ENCODE data around the gene MPRIP.

MPRIP gene

DNA sequence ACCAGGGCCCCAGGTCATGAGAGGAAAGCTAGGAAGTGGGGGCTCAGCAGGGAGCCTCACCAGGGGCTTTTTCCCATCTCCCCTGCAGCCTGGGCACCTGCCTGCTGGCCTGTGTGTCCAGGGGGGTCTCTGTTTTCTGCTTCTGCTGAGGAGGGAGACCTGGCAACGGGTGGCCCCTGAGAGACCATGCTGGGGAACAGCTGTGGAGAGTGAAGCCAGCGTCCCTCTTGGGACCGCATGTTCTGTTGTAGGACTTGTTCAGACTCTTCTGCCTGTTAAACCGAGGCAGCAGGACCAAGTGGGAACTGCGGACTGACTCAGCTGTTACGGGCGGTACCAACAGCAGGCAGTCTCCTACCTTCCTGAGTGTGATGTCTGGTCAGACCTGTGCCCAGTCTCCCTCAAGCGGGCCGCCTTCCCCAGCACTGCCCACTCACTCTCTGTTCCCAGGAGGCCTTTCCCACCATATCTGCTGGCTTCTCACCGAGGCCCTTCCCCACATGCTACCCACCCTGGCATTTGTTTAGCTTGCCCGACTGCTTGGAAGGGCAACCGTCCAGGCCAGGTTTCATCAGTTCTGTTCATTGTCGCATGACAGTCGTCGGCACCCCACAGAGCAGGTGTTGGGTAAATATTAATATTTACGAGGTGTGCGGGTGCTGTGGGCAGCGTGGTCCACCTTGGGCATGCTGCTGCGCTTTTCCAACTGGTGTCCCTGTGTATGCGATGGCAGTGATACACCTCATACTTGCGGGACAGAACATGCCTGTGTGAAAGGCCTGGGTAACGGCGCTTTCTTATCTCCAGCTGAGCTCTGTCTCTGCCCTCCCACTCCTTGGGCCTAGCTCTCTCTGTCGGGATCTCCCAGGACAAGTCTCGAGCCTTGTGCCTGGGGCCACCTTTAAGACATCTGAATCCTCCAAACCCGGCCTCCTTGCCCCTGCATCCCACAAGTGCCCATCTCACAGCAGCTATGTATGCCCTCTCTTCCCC lies 69.4 kb downstream of the MPRIP start:
- TF ChIP-seq TAF1 (IDR thresholded peaks at IDR 0.05; ENCODE audit: low read depth) (no peak), EP300 (IDR thresholded peaks at IDR 0.05; ENCODE audit: borderline replicate concordance) (no peak), TEAD4 (IDR thresholded peaks at IDR 0.05) (no peak), NFIC (IDR thresholded peaks at IDR 0.05) (no peak), RAD21 (IDR thresholded peaks at IDR 0.05; ENCODE audit: low read depth) (no peak), EGR1 (IDR thresholded peaks at IDR 0.05) (no peak)

DNA sequence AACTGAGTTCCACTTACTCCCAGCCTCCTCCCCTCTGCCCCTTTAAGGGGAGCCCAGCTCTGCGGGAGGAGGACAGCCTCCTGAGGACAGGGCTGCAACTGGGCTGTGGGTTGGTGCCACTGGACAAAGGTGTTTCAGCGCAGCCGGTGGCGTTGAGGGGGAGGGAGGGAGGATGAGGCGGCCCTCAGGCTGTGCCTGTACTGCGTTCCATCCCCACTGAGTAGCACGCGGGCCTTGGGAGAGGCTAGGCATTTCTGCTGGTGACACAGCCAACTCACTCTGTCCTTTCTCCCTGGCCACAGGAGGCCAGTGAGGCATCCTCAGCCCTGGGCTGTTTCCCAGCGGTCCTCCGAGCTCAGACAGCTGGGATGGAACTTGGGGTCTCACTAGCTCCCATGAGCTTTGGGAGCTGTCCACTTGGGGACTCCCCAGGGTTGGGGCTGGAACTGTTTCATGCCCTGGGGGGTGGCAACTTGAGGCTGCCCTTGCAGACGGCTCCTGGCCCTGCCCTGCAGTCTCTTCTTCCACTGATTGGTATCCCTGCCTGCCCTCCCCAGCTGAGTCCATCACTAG lies 70.5 kb downstream of the MPRIP start:
- TF ChIP-seq NFIC (IDR thresholded peaks at IDR 0.05) (no peak), TCF12 (IDR thresholded peaks at IDR 0.05; ENCODE audit: low read depth) (no peak), TEAD4 (IDR thresholded peaks at IDR 0.05) (no peak), CEBPB (IDR thresholded peaks at IDR 0.05) (no peak), EGR1 (IDR thresholded peaks at IDR 0.05) (no peak), ZBTB7A (IDR thresholded peaks at IDR 0.05; ENCODE audit: low read depth) (no peak), FOXM1 (IDR thresholded peaks at IDR 0.05; ENCODE audit: borderline replicate concordance, low read depth) (no peak), TAF1 (IDR thresholded peaks at IDR 0.05; ENCODE audit: low read depth) (no peak), CREB1 (IDR thresholded peaks at IDR 0.05; ENCODE audit: low read depth) (no peak), YY1 (IDR thresholded peaks at IDR 0.05; ENCODE audit: low read depth) (no peak), RAD21 (IDR thresholded peaks at IDR 0.05; ENCODE audit: low read depth) (no peak), EP300 (IDR thresholded peaks at IDR 0.05; ENCODE audit: borderline replicate concordance) (no peak)
- TF ChIP-seq, protein P1, sequence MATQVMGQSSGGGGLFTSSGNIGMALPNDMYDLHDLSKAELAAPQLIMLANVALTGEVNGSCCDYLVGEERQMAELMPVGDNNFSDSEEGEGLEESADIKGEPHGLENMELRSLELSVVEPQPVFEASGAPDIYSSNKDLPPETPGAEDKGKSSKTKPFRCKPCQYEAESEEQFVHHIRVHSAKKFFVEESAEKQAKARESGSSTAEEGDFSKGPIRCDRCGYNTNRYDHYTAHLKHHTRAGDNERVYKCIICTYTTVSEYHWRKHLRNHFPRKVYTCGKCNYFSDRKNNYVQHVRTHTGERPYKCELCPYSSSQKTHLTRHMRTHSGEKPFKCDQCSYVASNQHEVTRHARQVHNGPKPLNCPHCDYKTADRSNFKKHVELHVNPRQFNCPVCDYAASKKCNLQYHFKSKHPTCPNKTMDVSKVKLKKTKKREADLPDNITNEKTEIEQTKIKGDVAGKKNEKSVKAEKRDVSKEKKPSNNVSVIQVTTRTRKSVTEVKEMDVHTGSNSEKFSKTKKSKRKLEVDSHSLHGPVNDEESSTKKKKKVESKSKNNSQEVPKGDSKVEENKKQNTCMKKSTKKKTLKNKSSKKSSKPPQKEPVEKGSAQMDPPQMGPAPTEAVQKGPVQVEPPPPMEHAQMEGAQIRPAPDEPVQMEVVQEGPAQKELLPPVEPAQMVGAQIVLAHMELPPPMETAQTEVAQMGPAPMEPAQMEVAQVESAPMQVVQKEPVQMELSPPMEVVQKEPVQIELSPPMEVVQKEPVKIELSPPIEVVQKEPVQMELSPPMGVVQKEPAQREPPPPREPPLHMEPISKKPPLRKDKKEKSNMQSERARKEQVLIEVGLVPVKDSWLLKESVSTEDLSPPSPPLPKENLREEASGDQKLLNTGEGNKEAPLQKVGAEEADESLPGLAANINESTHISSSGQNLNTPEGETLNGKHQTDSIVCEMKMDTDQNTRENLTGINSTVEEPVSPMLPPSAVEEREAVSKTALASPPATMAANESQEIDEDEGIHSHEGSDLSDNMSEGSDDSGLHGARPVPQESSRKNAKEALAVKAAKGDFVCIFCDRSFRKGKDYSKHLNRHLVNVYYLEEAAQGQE (IDR thresholded peaks at IDR 0.05; ENCODE audit: low read depth): no peak
- TF ChIP-seq, protein P2, sequence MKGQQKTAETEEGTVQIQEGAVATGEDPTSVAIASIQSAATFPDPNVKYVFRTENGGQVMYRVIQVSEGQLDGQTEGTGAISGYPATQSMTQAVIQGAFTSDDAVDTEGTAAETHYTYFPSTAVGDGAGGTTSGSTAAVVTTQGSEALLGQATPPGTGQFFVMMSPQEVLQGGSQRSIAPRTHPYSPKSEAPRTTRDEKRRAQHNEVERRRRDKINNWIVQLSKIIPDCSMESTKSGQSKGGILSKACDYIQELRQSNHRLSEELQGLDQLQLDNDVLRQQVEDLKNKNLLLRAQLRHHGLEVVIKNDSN (IDR thresholded peaks at IDR 0.05): no peak
- TF ChIP-seq, protein P3, sequence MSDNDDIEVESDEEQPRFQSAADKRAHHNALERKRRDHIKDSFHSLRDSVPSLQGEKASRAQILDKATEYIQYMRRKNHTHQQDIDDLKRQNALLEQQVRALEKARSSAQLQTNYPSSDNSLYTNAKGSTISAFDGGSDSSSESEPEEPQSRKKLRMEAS (IDR thresholded peaks at IDR 0.05): no peak

DNA sequence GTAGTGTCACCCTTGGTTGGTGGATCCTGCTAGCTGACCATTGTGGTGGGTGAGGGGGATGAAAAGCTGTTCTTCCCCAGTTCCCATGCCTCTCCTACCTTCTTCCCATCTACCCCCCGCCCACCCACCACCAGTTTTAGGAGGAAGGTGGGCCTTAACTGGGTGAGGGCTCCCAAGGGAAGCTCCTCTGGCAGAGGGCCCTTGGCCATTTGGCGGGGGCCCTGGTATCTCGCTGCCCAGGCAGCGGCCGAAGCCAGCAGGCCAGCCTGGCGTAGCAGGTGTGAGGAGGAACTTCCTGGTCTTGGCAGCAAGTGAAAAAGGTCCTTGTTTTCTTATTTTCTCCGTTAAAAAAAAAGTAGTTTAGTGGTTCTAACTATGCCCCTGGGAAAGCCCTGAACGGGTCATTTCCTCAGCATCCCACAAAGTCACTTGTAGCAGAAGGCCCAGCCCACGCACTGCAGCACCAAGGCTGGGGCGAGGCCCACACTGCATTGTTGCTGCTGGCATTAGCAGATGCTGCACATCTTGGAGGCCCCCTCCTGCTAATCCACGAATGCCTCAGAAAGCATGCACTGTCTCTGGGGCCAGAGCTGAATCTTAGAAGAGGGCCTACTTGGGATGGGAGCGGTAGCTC lies 72.5 kb downstream of the MPRIP start:
- TF ChIP-seq, protein P2 (IDR thresholded peaks at IDR 0.05): no peak
- TF ChIP-seq, protein P1 (IDR thresholded peaks at IDR 0.05; ENCODE audit: low read depth): no peak
- TF ChIP-seq FOXM1 (IDR thresholded peaks at IDR 0.05; ENCODE audit: borderline replicate concordance, low read depth) (no peak), TAF1 (IDR thresholded peaks at IDR 0.05; ENCODE audit: low read depth) (no peak), YY1 (IDR thresholded peaks at IDR 0.05; ENCODE audit: low read depth) (no peak), ZBTB7A (IDR thresholded peaks at IDR 0.05; ENCODE audit: low read depth) (no peak), CEBPB (IDR thresholded peaks at IDR 0.05) (no peak)

DNA sequence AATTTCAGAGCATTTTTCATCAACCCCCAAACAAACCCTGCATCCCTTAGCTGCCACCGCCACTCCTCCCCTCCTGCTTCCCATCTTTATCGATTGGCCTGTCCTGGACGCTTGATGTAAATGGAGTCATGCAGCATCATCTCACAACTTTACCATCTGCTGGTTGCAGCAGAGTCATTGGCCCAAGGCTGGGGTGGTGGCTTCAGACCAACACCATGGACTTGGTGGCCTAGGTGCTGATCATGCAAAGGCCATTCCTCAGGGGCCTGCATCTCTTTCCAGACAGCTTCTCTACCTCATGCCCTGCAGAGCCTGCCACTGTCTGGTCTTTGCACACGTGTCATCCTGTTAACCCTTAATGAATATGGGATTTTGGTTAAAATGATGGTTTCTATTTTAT lies 73.4 kb downstream of the MPRIP start:
- TF ChIP-seq, protein P2 (IDR thresholded peaks at IDR 0.05): no peak
- TF ChIP-seq, protein P3 (IDR thresholded peaks at IDR 0.05): no peak
- TF ChIP-seq CREB1 (IDR thresholded peaks at IDR 0.05; ENCODE audit: low read depth): no peak
- TF ChIP-seq EP300 (IDR thresholded peaks at IDR 0.05; ENCODE audit: borderline replicate concordance): no peak
- no peak for TF ChIP-seq YY1 (IDR thresholded peaks at IDR 0.05; ENCODE audit: low read depth)
- TF ChIP-seq CEBPB (IDR thresholded peaks at IDR 0.05): no peak
- no peak for TF ChIP-seq EGR1 (IDR thresholded peaks at IDR 0.05)
- no peak for TF ChIP-seq FOXM1 (IDR thresholded peaks at IDR 0.05; ENCODE audit: borderline replicate concordance, low read depth)
- TF ChIP-seq TAF1 (IDR thresholded peaks at IDR 0.05; ENCODE audit: low read depth): no peak
- no peak for TF ChIP-seq RAD21 (IDR thresholded peaks at IDR 0.05; ENCODE audit: low read depth)
- no peak for TF ChIP-seq TCF12 (IDR thresholded peaks at IDR 0.05; ENCODE audit: low read depth)
- TF ChIP-seq TEAD4 (IDR thresholded peaks at IDR 0.05): no peak
- no peak for TF ChIP-seq ZBTB7A (IDR thresholded peaks at IDR 0.05; ENCODE audit: low read depth)
- TF ChIP-seq, protein P1 (IDR thresholded peaks at IDR 0.05; ENCODE audit: low read depth): no peak
- no peak for TF ChIP-seq NFIC (IDR thresholded peaks at IDR 0.05)

Data from Ishikawa (cell line).